ENCODE data around the gene GPRC5C. TPM values are rescaled to one million over a fixed set of nuclear protein-coding genes. Genes with fewer than 3 reads are reported as not detected.
A peak's percentile ranks its signal among the peaks of the same experiment; 100 is the strongest.

Gene GPRC5C
- total RNA-seq, 2 experiments from 2014 or later: 0.68 to 1.2 TPM

DNA sequence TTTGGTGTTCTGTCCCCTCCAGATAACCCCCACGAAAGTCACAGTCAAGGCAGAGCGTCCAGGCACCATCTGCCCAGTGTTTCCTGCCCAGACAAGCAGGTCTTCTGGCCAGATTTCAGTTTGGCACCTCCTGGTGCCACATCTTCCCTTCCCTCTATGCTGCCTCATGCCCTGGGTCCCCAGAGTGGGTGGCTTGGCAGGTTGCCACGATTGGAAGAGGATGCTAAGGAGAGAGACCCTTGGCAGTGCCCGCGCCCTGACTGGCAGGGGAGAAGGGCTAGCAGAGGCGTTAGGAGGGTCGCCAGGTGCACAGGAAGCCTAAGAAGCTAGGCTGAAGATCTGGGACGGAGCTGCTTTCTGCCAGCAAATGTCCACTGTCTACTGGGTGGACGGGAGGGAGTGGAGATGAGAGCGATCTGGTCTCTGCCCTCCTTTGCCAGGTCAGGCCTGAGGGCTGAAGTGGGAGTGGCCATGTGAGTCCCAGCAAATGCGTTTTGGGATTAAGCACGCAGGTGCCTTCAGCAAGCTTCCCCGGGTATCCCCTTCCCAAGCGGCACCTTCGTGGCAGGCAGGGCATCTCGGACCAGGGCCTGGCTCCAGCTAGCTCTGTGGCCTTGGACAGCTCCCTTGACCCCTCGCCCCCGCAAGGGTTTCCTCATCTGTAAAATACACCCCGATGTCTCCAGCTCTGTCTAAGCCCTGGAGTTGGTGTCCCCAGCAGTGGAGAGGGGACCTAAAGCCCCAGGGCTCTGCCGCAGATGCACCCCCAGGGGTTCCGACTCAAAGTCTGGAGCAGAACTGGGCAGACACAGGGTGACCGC is 21.2 kb downstream of the GPRC5C start:
- peaks cover 19% of the 10 kb centered on the region for H3K27me3 Mint-ChIP-seq
- peaks cover 37% of the 10 kb centered on the region for H3K4me1 Mint-ChIP-seq
- peak overlapping the region; percentile 22 for H3K4me3 Mint-ChIP-seq
- POLR2A ChIA-PET: no interaction called here
- H3K36me3 Mint-ChIP-seq (ENCODE audit: low read depth): no peaks in the 10 kb centered on the region
- CTCF ChIA-PET: interaction anchor here (1.4 to 11.8 kb wide), 6 partner anchors 9 to 85 kb away, joined by 3 to 128 read pairs (median 8); partner anchors contain the start of gene GPR142
- H3K27ac Mint-ChIP-seq: peak overlapping the region; percentile 60
- no peaks in the 10 kb centered on the region for H3K9me3 Mint-ChIP-seq
- no peak for DNase-seq

GRCh38 chr17:74453665-74454196 is 21.8 kb downstream of the GPRC5C start:
- H3K9me3 Mint-ChIP-seq: no peaks in the 10 kb centered on the region
- peak; percentile 84 for DNase-seq
- H3K27ac Mint-ChIP-seq: no peak overlapping the region
- no peak overlapping the region for H3K4me3 Mint-ChIP-seq
- H3K36me3 Mint-ChIP-seq (ENCODE audit: low read depth): no peaks in the 10 kb centered on the region
- H3K27me3 Mint-ChIP-seq: peaks cover 24% of the 10 kb centered on the region
- peaks cover 41% of the 10 kb centered on the region for H3K4me1 Mint-ChIP-seq
- ChIA-PET POLR2A (interaction anchor here (1.3 kb wide), 1 partner anchor 75 kb away, joined by 5 read pairs; no protein-coding TSS in a partner anchor), CTCF (interaction anchor here (0.5 to 11.8 kb wide), 13 partner anchors 10 to 86 kb away, joined by 3 to 128 read pairs (median 4); partner anchors contain the start of gene GPR142)

DNA sequence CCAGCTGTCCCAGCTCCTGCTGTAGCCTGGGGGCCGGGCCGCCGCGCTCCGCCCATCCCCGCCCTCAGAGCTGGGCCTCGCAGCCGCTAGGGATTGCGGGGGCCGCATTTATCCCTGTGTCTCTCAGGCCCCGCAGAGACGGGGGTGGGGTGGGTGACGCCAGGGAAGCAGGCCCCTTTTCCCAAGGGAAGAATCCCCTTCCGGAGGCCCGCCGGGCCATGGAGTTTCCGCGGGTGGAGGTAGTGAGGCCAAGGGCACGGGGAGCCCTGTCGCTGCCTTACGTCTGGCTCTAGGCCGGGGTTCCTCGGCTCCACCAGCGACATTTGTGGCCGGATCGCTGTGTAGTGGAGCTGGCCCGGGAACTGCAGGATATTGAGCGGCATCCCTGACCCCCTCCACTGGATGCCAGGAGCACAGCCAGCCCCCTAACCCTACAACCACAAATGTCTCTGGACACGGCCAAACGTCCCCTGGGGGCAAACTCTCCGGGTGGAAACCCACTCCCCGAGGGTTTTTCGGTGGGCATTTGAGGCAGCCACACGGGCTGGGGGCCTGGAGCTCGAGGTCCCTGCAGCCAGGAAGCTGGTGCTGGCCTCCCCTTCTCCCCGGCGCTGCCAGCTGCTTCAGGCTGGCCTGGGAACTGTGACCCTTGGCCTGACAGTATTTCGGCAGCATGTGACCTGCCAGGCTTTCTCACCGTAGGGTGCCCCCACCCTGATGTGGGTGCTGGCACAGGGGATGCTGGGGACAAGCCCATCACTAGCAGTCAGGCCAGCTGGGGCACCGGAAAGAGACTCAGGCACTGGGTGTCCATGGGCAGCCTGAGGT is 22.5 kb downstream of the GPRC5C start:
- Mint-ChIP-seq H3K4me1 (peaks cover 45% of the 10 kb centered on the region), H3K36me3 (ENCODE audit: low read depth) (no peaks in the 10 kb centered on the region), H3K27me3 (peaks cover 26% of the 10 kb centered on the region), H3K4me3 (peak overlapping the region; percentile 35), H3K9me3 (no peaks in the 10 kb centered on the region), H3K27ac (no peak overlapping the region)
- no peak for DNase-seq
- POLR2A ChIA-PET: interaction anchor here (1.3 kb wide), 1 partner anchor 75 kb away, joined by 5 read pairs; no protein-coding TSS in a partner anchor
- CTCF ChIA-PET: interaction anchor here (0.5 to 11.8 kb wide), 13 partner anchors 10 to 87 kb away, joined by 3 to 128 read pairs (median 4); partner anchors contain the start of genes CD300A and GPR142

GRCh38 chr17:74455025-74455545 is 23.2 kb downstream of the GPRC5C start:
- Mint-ChIP-seq H3K27ac (no peak overlapping the region), H3K4me3 (no peak overlapping the region), H3K4me1 (peaks cover 46% of the 10 kb centered on the region), H3K36me3 (ENCODE audit: low read depth) (no peaks in the 10 kb centered on the region), H3K27me3 (peaks cover 26% of the 10 kb centered on the region), H3K9me3 (no peaks in the 10 kb centered on the region)
- no peak for DNase-seq
- ChIA-PET POLR2A (interaction anchor here (1.3 kb wide), 1 partner anchor 76 kb away, joined by 5 read pairs; no protein-coding TSS in a partner anchor), CTCF (interaction anchor here (0.6 to 11.8 kb wide), 11 partner anchors 9 to 146 kb away, joined by 3 to 128 read pairs (median 4); partner anchors contain the start of genes CD300A and GPR142)

DNA sequence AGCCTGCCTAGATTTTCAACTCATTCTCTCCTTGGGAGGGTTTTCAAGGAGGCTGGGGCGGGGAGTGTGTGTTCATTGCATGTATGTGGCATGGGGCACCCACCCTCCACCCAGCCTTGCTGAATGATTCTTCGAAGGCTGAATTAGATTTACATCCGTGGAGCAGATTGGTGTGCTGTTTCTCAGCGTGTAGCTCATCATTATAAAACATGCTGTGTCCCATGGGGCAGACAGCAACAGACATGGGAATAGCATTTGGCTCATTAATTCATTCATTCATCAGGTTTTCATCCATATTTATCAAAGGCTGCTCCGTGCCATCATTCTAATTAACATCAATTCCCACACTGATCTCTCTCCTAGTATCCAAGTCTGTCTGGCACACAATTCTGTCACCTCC is 23.9 kb downstream of the GPRC5C start:
- H3K9me3 Mint-ChIP-seq: no peaks in the 10 kb centered on the region
- CTCF ChIA-PET: interaction anchor here (0.6 to 11.8 kb wide), 7 partner anchors 25 to 145 kb away, joined by 3 to 128 read pairs (median 4); partner anchors contain the start of gene GPR142
- no peak for DNase-seq

GRCh38 chr17:74457146-74457819 is 25.4 kb downstream of the GPRC5C start:
- ChIA-PET CTCF (interaction anchor here (0.6 to 11.8 kb wide), 13 partner anchors 9 to 89 kb away, joined by 3 to 128 read pairs (median 7); partner anchors contain the start of genes CD300A and GPR142), POLR2A (interaction anchor here (0.8 kb wide), 1 partner anchor 89 kb away, joined by 3 read pairs; no protein-coding TSS in a partner anchor)
- DNase-seq: peak; percentile 79
- Mint-ChIP-seq H3K9me3 (no peaks in the 10 kb centered on the region), H3K4me1 (peaks cover 50% of the 10 kb centered on the region), H3K4me3 (no peak overlapping the region), H3K36me3 (ENCODE audit: low read depth) (no peaks in the 10 kb centered on the region), H3K27me3 (peaks cover 21% of the 10 kb centered on the region), H3K27ac (peak overlapping the region; percentile 34)

More for the DNA sequence above, 23.9 kb downstream of the GPRC5C start:
- POLR2A ChIA-PET: no interaction called here
- Mint-ChIP-seq H3K36me3 (ENCODE audit: low read depth) (no peaks in the 10 kb centered on the region), H3K27ac (no peak overlapping the region), H3K4me3 (no peak overlapping the region), H3K27me3 (peaks cover 26% of the 10 kb centered on the region), H3K4me1 (peaks cover 50% of the 10 kb centered on the region)

DNA sequence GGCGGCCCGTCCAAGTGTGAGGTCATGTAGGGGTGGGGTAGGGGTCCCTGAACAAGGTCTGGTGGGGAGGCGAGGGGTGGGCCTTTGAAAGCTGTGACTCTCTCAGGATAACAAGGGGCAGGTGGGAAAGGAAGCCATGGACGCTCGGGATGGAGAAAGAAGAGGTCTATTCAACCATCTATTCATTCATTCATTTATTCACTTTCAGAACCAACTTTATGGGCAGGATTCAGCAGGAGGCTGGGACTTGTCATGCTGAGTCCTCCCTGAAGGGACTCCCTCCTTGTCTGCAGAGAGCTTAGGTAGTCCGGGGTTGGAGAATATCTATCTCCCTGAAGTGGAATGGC is 25.9 kb downstream of the GPRC5C start:
- peaks cover 16% of the 10 kb centered on the region for H3K27me3 Mint-ChIP-seq
- CTCF ChIA-PET: interaction anchor here (1.0 to 11.8 kb wide), 14 partner anchors 9 to 90 kb away, joined by 3 to 128 read pairs (median 6); partner anchors contain the start of genes CD300A and GPR142
- H3K27ac Mint-ChIP-seq: no peak overlapping the region
- DNase-seq: no peak
- no peaks in the 10 kb centered on the region for H3K36me3 Mint-ChIP-seq (ENCODE audit: low read depth)
- H3K4me3 Mint-ChIP-seq: no peak overlapping the region
- POLR2A ChIA-PET: interaction anchor here (0.8 kb wide), 1 partner anchor 90 kb away, joined by 3 read pairs; no protein-coding TSS in a partner anchor
- H3K4me1 Mint-ChIP-seq: peaks cover 45% of the 10 kb centered on the region
- H3K9me3 Mint-ChIP-seq: no peaks in the 10 kb centered on the region

GRCh38 chr17:74458835-74459234 is 26.9 kb downstream of the GPRC5C start:
- POLR2A ChIA-PET: no interaction called here
- Mint-ChIP-seq H3K27ac (no peak overlapping the region), H3K36me3 (ENCODE audit: low read depth) (no peaks in the 10 kb centered on the region), H3K4me3 (no peak overlapping the region), H3K27me3 (peaks cover 12% of the 10 kb centered on the region), H3K9me3 (no peaks in the 10 kb centered on the region), H3K4me1 (peaks cover 36% of the 10 kb centered on the region)
- no peak for DNase-seq
- CTCF ChIA-PET: interaction anchor here (1.0 to 11.8 kb wide), 10 partner anchors 10 to 102 kb away, joined by 3 to 128 read pairs (median 8); partner anchors contain the start of gene GPR142

DNA sequence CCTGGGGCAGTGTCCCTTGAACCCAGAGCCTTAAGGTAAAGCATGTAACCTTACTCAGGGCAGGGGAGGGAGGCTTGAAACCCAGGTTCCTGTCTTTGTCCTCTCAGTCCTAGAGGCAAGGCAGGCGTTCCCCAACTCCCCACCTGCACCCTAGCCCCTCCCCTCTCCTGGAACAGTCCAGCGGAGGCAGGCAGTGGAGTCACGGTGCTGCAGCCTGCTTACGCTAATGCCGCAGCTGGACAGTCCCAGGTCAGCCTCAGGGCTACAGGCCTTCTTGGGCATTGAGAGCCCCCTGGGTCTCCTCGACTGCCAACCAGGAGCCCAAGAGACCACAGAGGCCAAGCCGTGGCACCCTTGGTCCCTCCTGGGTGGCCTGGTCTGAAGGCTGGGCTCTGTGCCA is 27.7 kb downstream of the GPRC5C start:
- Mint-ChIP-seq H3K36me3 (ENCODE audit: low read depth) (no peaks in the 10 kb centered on the region), H3K27ac (no peak overlapping the region), H3K4me3 (no peak overlapping the region), H3K27me3 (peaks cover 12% of the 10 kb centered on the region), H3K4me1 (peaks cover 36% of the 10 kb centered on the region), H3K9me3 (no peaks in the 10 kb centered on the region)
- no peak for DNase-seq
- ChIA-PET CTCF (interaction anchor here (1.1 to 11.8 kb wide), 7 partner anchors 9 to 103 kb away, joined by 3 to 128 read pairs (median 7); partner anchors contain the start of gene GPR142), POLR2A (no interaction called here)

- H3K36me3 Mint-ChIP-seq (ENCODE audit: low read depth): no peaks in the 10 kb centered on the region
- CTCF ChIA-PET: interaction anchor here (1.9 to 11.8 kb wide), 3 partner anchors 32 to 93 kb away, joined by 4 to 128 read pairs (median 19); partner anchors contain the start of gene GPR142
These were observed 28.4 kb downstream of the GPRC5C start for GRCh38 chr17:74460241-74460640.

DNA sequence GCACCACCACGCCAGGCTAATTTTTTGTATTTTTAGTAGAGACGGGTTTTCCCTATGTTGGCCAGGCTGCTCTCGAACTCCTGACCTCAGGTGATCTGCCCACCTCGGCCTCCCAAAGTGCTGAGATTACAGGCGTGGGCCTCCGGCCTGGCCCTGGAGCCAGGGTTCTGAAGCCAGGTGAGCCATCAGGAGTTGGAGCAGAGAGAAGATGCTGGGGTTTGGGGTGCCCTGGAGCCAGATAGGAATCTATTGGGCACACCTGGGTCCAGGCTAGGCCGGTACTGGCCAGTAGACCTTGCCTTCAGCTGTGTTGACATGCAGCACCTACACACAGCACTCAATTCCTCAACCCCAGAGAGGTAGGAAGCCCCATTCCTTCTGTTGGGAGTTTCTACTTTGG is 29.1 kb downstream of the GPRC5C start:
- POLR2A ChIA-PET: no interaction called here
- no peak overlapping the region for H3K4me3 Mint-ChIP-seq

More at GRCh38 chr17:74460241-74460640, 28.4 kb downstream of the GPRC5C start:
- Mint-ChIP-seq H3K9me3 (no peaks in the 10 kb centered on the region), H3K4me3 (no peak overlapping the region), H3K27me3 (peaks cover 12% of the 10 kb centered on the region), H3K4me1 (peaks cover 34% of the 10 kb centered on the region), H3K27ac (no peak overlapping the region)
- DNase-seq: no peak
- POLR2A ChIA-PET: no interaction called here

More for the DNA sequence above, 29.1 kb downstream of the GPRC5C start:
- Mint-ChIP-seq H3K36me3 (ENCODE audit: low read depth) (no peaks in the 10 kb centered on the region), H3K27me3 (peaks cover 9% of the 10 kb centered on the region), H3K27ac (peak overlapping the region; percentile 68), H3K9me3 (no peaks in the 10 kb centered on the region), H3K4me1 (peaks cover 32% of the 10 kb centered on the region)
- DNase-seq: no peak
- CTCF ChIA-PET: interaction anchor here (0.7 to 11.8 kb wide), 5 partner anchors 11 to 146 kb away, joined by 3 to 128 read pairs (median 3); partner anchors contain the start of gene GPR142
